NCI-H1694 treated with DMSO at 0.1 percent for 48 hours (cell line): Measurements from ENCODE around the gene HIVEP3.

ENCODE experiments used
- DNase-seq: peaks from one replicate; lab custom pipeline; 2025; lab: John Stamatoyannopoulos, UW

HIVEP3 gene

DNA sequence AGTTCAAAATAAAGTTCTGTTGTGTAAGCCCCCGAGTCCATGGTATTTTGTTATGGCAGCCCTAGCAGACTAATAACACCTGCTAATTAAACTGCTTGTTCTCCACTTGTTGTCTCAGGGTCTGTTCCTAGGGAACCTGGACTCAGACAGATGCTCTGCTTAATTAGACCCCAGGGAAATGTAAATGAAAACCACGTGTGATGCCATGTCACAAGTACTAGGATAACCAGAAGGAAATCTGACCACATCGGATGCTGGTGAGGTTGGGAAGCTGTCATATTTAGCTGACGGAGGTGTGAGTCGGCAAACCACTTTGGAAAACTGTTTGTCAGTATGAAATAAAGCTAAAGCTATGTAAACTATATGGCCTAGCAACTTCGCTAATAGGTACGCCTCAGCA lies 453.8 kb downstream of the HIVEP3 start:
- DNase-seq, result peak; percentile 91

DNA sequence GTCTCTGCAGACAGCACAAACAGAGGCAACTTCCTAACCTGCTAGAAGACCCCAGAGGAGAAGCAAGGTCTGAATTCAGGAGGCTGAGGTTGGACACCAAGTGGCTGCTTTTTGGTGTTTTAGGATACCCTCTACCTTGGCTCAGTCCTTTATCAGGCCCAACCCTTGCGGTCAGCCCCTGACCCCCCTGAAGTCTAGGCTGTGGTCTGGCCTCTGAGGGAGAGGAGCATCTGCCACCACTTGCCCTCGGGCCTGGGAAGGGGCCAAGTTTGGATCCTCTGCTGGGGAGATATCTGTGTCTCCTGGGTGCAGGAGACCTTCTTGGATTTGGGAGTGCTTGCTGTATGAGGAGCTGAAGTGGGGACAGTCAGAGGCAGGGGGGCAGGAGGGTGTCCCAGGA lies 455.2 kb downstream of the HIVEP3 start:
- no peak for DNase-seq

- no peak for DNase-seq
Measured at GRCh38 chr1:41462680-41463004, 456.1 kb downstream of the HIVEP3 start.

- DNase-seq, result no peak
Measured at GRCh38 chr1:41461790-41462679, 456.7 kb downstream of the HIVEP3 start.

DNA sequence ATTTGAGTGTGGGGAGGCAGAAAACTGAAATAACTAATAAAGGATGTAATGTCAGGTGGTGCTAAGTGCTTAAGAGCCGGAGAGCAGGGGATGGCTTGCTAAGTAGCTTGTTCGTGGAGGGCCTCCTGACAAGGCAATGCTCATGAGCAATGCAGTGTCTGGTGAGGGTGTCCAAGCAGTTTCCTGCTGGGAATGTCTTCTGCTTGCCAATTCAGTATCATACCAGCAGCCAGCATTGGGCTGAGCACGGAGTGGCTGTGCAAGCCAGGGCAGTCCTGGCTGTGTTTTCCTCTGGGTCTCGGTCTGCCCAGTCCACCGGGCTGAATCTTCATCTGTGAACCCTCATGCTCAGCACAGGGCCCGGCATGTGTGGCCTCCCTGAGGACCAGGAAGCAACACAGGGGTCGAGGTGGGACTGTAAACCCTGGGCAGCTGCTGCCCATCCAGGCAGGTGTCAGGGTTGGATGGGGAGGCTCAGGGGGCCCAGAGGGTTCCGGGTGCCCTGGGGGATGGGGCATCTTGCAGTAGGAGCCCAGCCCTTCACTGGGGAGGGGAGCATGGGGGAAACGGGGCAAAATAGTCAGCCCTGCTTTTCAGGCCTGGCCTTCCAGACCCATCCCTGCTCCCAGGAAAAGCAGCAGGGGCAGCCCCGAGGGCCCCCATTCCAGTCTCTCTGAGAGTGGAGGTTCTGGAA lies 461.7 kb downstream of the HIVEP3 start:
- DNase-seq, result no peak
